CD14-positive monocyte (primary cell): ENCODE data around the gene TPCN1. TPM values are rescaled to one million over a fixed set of nuclear protein-coding genes. Genes with fewer than 3 reads are reported as not detected.
A peak's percentile ranks its signal among the peaks of the same experiment; 100 is the strongest.

Experiments used
- DNase-seq, 3 donors: peaks; one replicate each; pipeline ENCODE4 v3.0.0-alpha.2; 2011 to 2022
- H2AFZ ChIP-seq: 2 replicates; pipeline ENCODE4 v1.6.0; 2012; ENCODE audit warnings: mild to moderate bottlenecking, low read depth, low read length, inconsistent platforms; ENCODE audit not compliant: insufficient read depth, poor library complexity, severe bottlenecking
- H3K27ac ChIP-seq, 2 donors: 1 replicate in 1 of 2; 2 replicates in 1 of 2; pipeline ENCODE4 v1.5.1; 2012 to 2013; ENCODE audit warnings: low read length in 2 of 2, control low read depth in 1 of 2, inconsistent platforms in 1 of 2, low read depth in 1 of 2, mild to moderate bottlenecking in 1 of 2
- H3K27me3 ChIP-seq, 2 donors: one replicate each; pipeline versions ENCODE4 v1.6.0 to v1.6.1; 2011 to 2013; ENCODE audit warnings: low read length in 2 of 2; ENCODE audit not compliant: control insufficient read depth in 2 of 2, insufficient read depth in 2 of 2
- H3K36me3 ChIP-seq, 2 donors: replicated peaks in 1 of 2; 1 replicate in 1 of 2; 2 replicates in 1 of 2; pipeline versions ENCODE4 v1.5.1 to v1.6.1; 2012 to 2013; ENCODE audit warnings: low read length in 2 of 2, control low read depth in 1 of 2, inconsistent platforms in 1 of 2, mild to moderate bottlenecking in 1 of 2; ENCODE audit not compliant: insufficient read depth in 2 of 2, control insufficient read depth in 1 of 2
- H3K4me1 ChIP-seq, 2 donors: 1 replicate in 1 of 2; 2 replicates in 1 of 2; pipeline versions ENCODE4 v1.5.1 to v1.6.1; 2012 to 2013; ENCODE audit warnings: low read length in 2 of 2, control low read depth in 1 of 2, inconsistent platforms in 1 of 2, mild to moderate bottlenecking in 1 of 2, moderate library complexity in 1 of 2; ENCODE audit not compliant: insufficient read depth in 2 of 2, control insufficient read depth in 1 of 2
- H3K4me2 ChIP-seq: replicated peaks from 2 replicates; pipeline ENCODE3; 2012; ENCODE audit warnings: low read length, moderate library complexity, mild to moderate bottlenecking; ENCODE audit not compliant: poor library complexity, severe bottlenecking; ENCODE audit errors: extremely low read depth
- H3K4me3 ChIP-seq, 3 experiments: fragments of 200-600 bp in 1 of 3; sonication (generic) in 1 of 3; replicated peaks in 1 of 3; 1 replicate in 2 of 3; 2 replicates in 1 of 3; pipeline ENCODE4 v1.5.1; 2011 to 2013; ENCODE audit warnings: low read length in 3 of 3, mild to moderate bottlenecking in 3 of 3, control low read depth in 2 of 3, low read depth in 2 of 3, inconsistent platforms in 1 of 3, moderate library complexity in 1 of 3
- H3K79me2 ChIP-seq: 2 replicates; pipeline ENCODE4 v1.6.0; 2012; ENCODE audit warnings: mild to moderate bottlenecking, control low read depth, inconsistent platforms, low read length, moderate library complexity; ENCODE audit not compliant: insufficient read depth
- H3K9ac ChIP-seq: 2 replicates; pipeline ENCODE4 v1.6.0; 2017; ENCODE audit warnings: low read length, mild to moderate bottlenecking; ENCODE audit not compliant: insufficient read depth, poor library complexity, severe bottlenecking
- H3K9me3 ChIP-seq, 2 donors: replicated peaks in 1 of 2; 1 replicate in 1 of 2; 2 replicates in 1 of 2; pipeline versions ENCODE4 v1.5.1 to v1.6.1; 2012 to 2013; ENCODE audit warnings: low read length in 2 of 2, control low read depth in 1 of 2; ENCODE audit not compliant: control insufficient read depth in 1 of 2, insufficient read depth in 1 of 2
- H4K20me1 ChIP-seq: 2 replicates; pipeline ENCODE4 v1.6.0; 2012; ENCODE audit warnings: mild to moderate bottlenecking, low read length, control low read depth, moderate library complexity; ENCODE audit not compliant: insufficient read depth
- H3K27ac Mint-ChIP-seq, 7 donors: one replicate each; pipeline ENCODE4 v1.8.0; 2020; ENCODE audit warnings: mild to moderate bottlenecking in 7 of 7, mixed read lengths in 7 of 7, moderate library complexity in 6 of 7, inconsistent platforms in 2 of 7
- H3K27me3 Mint-ChIP-seq, 3 donors: one replicate each; pipeline ENCODE4 v1.8.0; 2021 to 2022; ENCODE audit warnings: low read depth in 3 of 3, mild to moderate bottlenecking in 3 of 3, mixed read lengths in 3 of 3, moderate library complexity in 3 of 3, inconsistent platforms in 1 of 3
- H3K36me3 Mint-ChIP-seq, 2 donors: one replicate each; pipeline ENCODE4 v1.8.0; 2020; ENCODE audit warnings: mixed read lengths in 2 of 2, inconsistent platforms in 1 of 2, mild to moderate bottlenecking in 1 of 2
- H3K4me1 Mint-ChIP-seq: one replicate; pipeline ENCODE4 v1.8.0; 2020; ENCODE audit warnings: mild to moderate bottlenecking, mixed read lengths
- H3K4me3 Mint-ChIP-seq, 2 donors: one replicate each; pipeline ENCODE4 v1.8.0; 2020; ENCODE audit warnings: mild to moderate bottlenecking in 2 of 2, mixed read lengths in 2 of 2, moderate library complexity in 1 of 2
- H3K9me3 Mint-ChIP-seq, 7 donors: one replicate each; pipeline ENCODE4 v1.8.0; 2020 to 2022; ENCODE audit warnings: mixed read lengths in 7 of 7, mild to moderate bottlenecking in 6 of 7, moderate library complexity in 6 of 7, inconsistent platforms in 2 of 7
- CTCF ChIP-seq: fragments of 200-600 bp; IDR thresholded peaks from one replicate; pipeline ENCODE4 v1.8.0; 2022; ENCODE audit warnings: antibody characterized with exemption, mild to moderate bottlenecking
- whole genome bisulfite sequencing: methylation state at CpG from one replicate; pipeline ENCODE4 v1.1.5; 2013; ENCODE audit warnings: missing lambda C conversion rate; ENCODE audit not compliant: insufficient coverage; 5-methylcytosine and 5-hydroxymethylcytosine counted together
- intact Hi-C, 2 donors: fragments of 100-400 bp; cut with micrococcal nuclease; formaldehyde crosslinking; loops; one replicate each; pipeline versions ENCODE4 v1.15.0 to v1.15.1; 2023
- polyA plus RNA-seq, 3 donors: library from polyadenylated mRNA; depleted of rRNA in 1 of 3; unstranded in 2 of 3; stranded (reverse) in 1 of 3; fragments of 300-500 nt in 2 of 3; fragments of >200 nt in 1 of 3; fragmentation: Illumina TruSeq in 2 of 3; gene quantifications; 1 replicate in 2 of 3; 2 replicates in 1 of 3; pipeline ENCODE4 v1.2.3, GENCODE V29; 2012 to 2021

TPCN1 gene
- polyA plus RNA-seq, 3 donors, result 20.4 to 110 (median 34.9) TPM

GRCh38 chr12:113227686-113228391, 6.6 kb downstream of the TPCN1 start:
- peaks cover 78% of the 10 kb centered on the region for H3K79me2 ChIP-seq
- Mint-ChIP-seq H3K4me3 (peak overlapping the region in 1 of 2 donors; percentile 49), H3K4me1 (peaks cover 78% of the 10 kb centered on the region), H3K27ac (peak overlapping the region; percentile 42 to 95 (median 82)), H3K27me3 (no peaks in the 10 kb centered on the region), H3K9me3 (no peaks in the 10 kb centered on the region), H3K36me3 (peaks cover 47 to 57% of the 10 kb centered on the region in 2 donors)
- no peak for DNase-seq
- H3K9ac ChIP-seq, result peak overlapping the region; percentile 11
- H3K4me3 ChIP-seq, result peak overlapping the region in 1 of 3 experiments; percentile 25
- intact Hi-C loops, result no loop called here
- no peaks in the 10 kb centered on the region for H3K9me3 ChIP-seq
- H3K4me2 ChIP-seq, result peak overlapping the region; percentile 27
- 87% methylated on average over 3 of the region's 5 CpGs for WGBS
- H3K27ac ChIP-seq, result peak overlapping the region; percentile 27 to 58
- H3K27me3 ChIP-seq, result no peaks in the 10 kb centered on the region
- peaks cover 30 to 43% of the 10 kb centered on the region in 2 donors for H3K36me3 ChIP-seq
- no peaks in the 10 kb centered on the region for H4K20me1 ChIP-seq
- peaks cover 84 to 90% of the 10 kb centered on the region in 2 donors for H3K4me1 ChIP-seq
- TF ChIP-seq CTCF, result no peak
- no peak overlapping the region for H2AFZ ChIP-seq

- Histone ChIP-seq H3K9me3 (no peaks in the 10 kb centered on the region), H3K79me2 (peaks cover 75% of the 10 kb centered on the region), H2AFZ (no peak overlapping the region), H3K4me3 (no peak overlapping the region), H3K27me3 (no peaks in the 10 kb centered on the region), H3K4me2 (no peak overlapping the region), H3K4me1 (peaks cover 84 to 90% of the 10 kb centered on the region in 2 donors), H4K20me1 (no peaks in the 10 kb centered on the region), H3K27ac (peak overlapping the region; percentile 31 to 58), H3K9ac (no peak overlapping the region), H3K36me3 (peaks cover 30 to 43% of the 10 kb centered on the region in 2 donors)
- Mint-ChIP-seq H3K4me1 (peaks cover 77% of the 10 kb centered on the region), H3K27ac (peak overlapping the region in 6 of 7 donors; percentile 20 to 95 (median 82)), H3K27me3 (no peaks in the 10 kb centered on the region), H3K9me3 (no peaks in the 10 kb centered on the region), H3K4me3 (peak overlapping the region in 1 of 2 donors; percentile 49), H3K36me3 (peaks cover 49 to 60% of the 10 kb centered on the region in 2 donors)
- WGBS, result 73% methylated on average over 3 of the region's 5 CpGs
- no peak for DNase-seq
- intact Hi-C loops, result no loop called here
- no peak for TF ChIP-seq CTCF
Measured at GRCh38 chr12:113228394-113229028, 7.2 kb downstream of the TPCN1 start.
